Activated naive CD4-positive, alpha-beta T cell treated with anti-CD3 and anti-CD28 coated beads, Interleukin-2, amount 50 U/mL, for 24 hours (primary cell): ENCODE results near the gene TLR6.

Source experiments
- H3K27ac Mint-ChIP-seq: one replicate; pipeline ENCODE4 v1.8.0; 2021; ENCODE audit warnings: mild to moderate bottlenecking, mixed read lengths
- H3K27me3 Mint-ChIP-seq: one replicate; pipeline ENCODE4 v1.8.0; 2021; ENCODE audit warnings: mixed read lengths
- H3K36me3 Mint-ChIP-seq: one replicate; pipeline ENCODE4 v1.8.0; 2021; ENCODE audit warnings: mixed read lengths
- H3K4me1 Mint-ChIP-seq: one replicate; pipeline ENCODE4 v1.8.0; 2021; ENCODE audit warnings: mixed read lengths
- H3K4me3 Mint-ChIP-seq: one replicate; pipeline ENCODE4 v1.8.0; 2021; ENCODE audit warnings: mild to moderate bottlenecking, mixed read lengths
- H3K9me3 Mint-ChIP-seq: one replicate; pipeline ENCODE4 v1.8.0; 2021; ENCODE audit warnings: mixed read lengths

The TLR6 gene

DNA sequence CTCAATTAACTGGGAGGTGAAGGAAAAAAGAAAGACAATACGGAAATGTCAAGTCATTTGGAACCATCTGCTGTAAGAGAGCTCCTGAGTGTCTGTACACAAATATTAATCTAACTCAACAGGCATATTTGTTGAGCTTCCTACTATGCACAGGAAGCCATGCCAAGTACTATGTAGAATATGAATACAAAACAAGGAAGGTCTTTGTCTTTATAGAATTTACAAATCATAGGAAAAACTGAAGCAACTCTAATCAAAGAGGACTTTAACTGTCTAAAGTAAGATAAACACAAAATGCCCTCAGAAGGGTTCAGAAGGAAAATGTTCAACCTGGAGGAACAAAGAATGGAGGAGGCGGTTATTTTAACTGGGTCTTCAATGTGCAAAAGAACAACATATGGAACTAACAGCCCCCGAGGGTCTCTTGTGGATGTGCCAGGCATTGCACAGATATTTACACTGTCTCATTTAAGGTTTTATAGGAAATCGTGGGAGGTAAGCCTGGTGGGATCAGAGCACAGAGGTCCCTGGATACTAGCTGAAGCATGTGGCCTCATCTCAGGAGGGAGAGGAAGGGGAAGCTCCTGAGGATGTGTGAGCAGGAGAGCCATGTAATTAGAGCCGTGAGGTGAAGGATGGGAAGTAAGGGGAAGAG, 16.8 kb upstream of the TLR6 start:
- no peaks in the 10 kb centered on the region for H3K36me3 Mint-ChIP-seq
- no peak overlapping the region for H3K4me3 Mint-ChIP-seq
- no peaks in the 10 kb centered on the region for H3K9me3 Mint-ChIP-seq
- peaks cover 7% of the 10 kb centered on the region for H3K27me3 Mint-ChIP-seq
- no peak overlapping the region for H3K27ac Mint-ChIP-seq
- H3K4me1 Mint-ChIP-seq, result peaks cover 8% of the 10 kb centered on the region

DNA sequence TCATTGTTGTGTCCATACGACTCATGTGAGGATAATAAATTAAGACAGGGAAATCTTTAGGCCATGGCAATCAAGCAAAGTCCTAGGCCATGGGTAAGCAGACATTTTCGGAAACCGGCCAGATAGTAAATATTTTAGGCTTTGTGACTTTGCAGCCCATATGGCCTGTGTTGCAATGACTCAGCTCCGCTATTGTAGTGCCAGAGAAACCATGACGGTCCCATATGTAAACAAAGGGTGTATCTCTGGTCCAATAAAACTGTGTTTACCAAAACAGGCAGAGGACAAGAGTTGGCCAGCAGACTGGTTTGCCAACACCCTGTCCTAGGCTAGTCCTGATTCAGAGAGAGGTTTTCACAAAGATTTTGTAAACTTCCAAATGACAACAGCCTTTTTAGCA, 16.0 kb upstream of the TLR6 start:
- H3K4me1 Mint-ChIP-seq, result peaks cover 9% of the 10 kb centered on the region
- no peak overlapping the region for H3K27ac Mint-ChIP-seq
- H3K9me3 Mint-ChIP-seq, result no peaks in the 10 kb centered on the region
- no peak overlapping the region for H3K4me3 Mint-ChIP-seq
- no peaks in the 10 kb centered on the region for H3K36me3 Mint-ChIP-seq
- H3K27me3 Mint-ChIP-seq, result peaks cover 9% of the 10 kb centered on the region

DNA sequence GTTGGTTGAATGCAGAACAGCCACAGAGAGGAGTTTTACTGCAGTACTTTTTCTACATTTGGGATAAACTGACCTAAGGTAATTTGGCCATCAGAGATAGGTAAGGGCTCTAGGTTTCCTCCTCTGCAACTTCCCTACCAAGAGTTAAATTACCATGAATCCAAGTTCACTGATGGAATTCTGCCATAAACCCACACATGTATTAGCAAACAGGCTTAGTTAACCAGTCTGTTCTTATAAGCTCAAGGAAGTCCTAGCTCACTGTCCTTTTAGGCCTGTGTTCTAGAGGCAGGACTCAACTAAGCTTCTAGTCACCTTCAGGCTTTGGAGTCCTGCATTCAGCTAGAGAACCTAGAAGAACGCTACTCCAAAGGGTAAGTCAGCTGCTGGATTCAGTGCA, 15.0 kb upstream of the TLR6 start:
- Mint-ChIP-seq H3K4me1 (peaks cover 17% of the 10 kb centered on the region), H3K27me3 (peaks cover 14% of the 10 kb centered on the region), H3K4me3 (no peak overlapping the region), H3K36me3 (no peaks in the 10 kb centered on the region), H3K9me3 (no peaks in the 10 kb centered on the region), H3K27ac (no peak overlapping the region)

DNA sequence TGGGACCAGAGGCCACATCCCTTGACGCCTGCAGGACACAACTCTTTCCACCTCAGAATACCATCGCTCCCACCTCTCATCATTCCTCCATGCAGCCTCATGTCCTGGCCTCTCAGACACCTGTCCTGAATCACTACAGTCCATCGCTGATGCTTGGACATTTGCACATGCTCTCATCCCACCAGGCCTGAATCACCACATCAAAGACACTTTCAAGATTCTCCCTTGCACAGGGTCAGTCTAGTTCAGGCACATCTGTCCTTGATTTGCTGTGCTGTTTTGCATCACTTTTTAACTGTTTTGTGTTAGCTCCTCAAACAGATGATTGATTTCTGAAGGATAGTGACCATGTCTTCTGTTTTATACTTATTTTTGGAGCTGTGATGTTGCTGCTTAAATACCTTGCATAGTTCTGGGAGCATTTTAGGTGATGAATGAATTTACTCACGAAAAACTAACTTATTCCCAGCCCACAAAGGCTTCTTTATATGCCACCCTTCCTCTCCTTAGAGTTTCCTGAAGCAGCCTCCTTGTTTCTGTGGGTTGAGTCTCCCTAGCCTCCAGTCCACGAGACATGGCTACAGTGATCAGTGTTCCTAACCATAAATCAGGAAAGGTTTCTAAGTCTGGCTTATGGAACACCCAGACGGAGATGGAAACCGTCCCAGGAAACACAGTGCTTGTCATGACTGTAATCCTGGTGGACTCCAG, 13.6 kb upstream of the TLR6 start:
- H3K4me3 Mint-ChIP-seq, result no peak overlapping the region
- H3K9me3 Mint-ChIP-seq, result no peaks in the 10 kb centered on the region
- no peak overlapping the region for H3K27ac Mint-ChIP-seq

DNA sequence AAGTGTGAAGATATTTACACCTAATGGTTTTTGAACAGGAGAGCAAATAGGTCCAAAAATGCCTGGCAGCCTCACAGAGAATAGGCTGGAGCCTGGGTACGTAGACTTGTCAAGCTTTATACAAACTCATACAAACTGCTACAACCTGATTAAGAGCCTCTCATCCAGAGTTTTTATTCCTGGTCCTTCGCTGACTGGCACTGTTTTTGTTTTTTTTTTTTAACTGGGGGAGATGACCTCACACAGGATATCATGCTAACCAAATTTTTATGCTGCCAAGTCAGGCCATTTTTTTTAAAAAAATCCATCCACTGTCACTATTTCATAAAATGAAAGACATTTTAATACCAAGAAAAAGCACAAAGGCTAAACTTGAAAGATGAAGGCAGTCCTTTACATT, 12.9 kb upstream of the TLR6 start:
- peaks cover 14% of the 10 kb centered on the region for H3K27me3 Mint-ChIP-seq
- H3K4me1 Mint-ChIP-seq, result peaks cover 26% of the 10 kb centered on the region
- no peaks in the 10 kb centered on the region for H3K36me3 Mint-ChIP-seq
- H3K9me3 Mint-ChIP-seq, result no peaks in the 10 kb centered on the region
- no peak overlapping the region for H3K4me3 Mint-ChIP-seq
- H3K27ac Mint-ChIP-seq, result peak overlapping the region; percentile 38

More for the DNA sequence above, 13.6 kb upstream of the TLR6 start:
- Mint-ChIP-seq H3K27me3 (peaks cover 14% of the 10 kb centered on the region), H3K4me1 (peaks cover 24% of the 10 kb centered on the region), H3K36me3 (no peaks in the 10 kb centered on the region)

DNA sequence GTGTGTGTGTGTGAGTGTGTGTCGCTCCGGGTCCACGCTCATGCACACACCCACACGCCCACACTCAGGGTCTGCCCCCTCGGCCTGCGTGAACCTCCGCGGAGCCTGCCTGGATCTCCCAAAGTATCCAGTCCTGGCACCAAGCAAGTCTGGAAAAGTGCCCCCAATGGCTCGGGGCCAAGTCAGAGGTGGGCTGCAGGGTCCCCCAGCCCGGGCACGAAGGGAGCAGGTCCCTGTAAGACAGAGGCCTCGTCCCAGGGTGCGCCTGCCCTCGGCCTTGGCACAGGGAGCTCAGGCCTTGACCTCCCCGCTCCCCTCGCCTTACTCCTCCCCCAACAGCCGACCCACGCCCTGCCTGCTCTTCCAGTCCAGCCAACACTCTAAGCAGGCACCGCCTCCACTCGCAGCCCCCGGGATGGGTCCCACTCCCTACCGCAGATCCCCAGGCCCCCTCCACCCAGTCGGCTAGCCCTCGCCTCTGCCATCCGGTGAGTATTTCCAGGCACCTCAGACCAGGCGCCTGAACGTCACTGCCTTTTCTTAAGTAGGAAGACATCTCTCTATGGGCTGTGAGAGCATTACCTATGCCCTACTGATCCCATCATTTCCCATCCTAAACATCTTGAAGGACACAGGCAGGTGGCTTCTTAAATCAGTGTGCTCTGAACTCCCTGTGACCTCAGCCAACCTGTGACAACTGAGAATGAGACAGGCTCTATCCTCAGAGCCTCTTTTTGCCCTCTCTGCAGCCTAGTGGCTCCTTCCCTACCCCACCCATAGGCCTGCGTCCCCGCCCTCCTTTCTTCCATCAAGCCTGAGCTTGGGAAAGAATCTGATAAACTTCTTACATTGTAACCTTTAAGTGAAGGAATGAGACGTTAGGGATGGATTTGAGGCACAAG, 11.7 kb upstream of the TLR6 start:
- H3K4me3 Mint-ChIP-seq, result peak overlapping the region; percentile 73
- no peaks in the 10 kb centered on the region for H3K36me3 Mint-ChIP-seq
- peaks cover 26% of the 10 kb centered on the region for H3K4me1 Mint-ChIP-seq
- H3K27me3 Mint-ChIP-seq, result peaks cover 14% of the 10 kb centered on the region
- no peak overlapping the region for H3K27ac Mint-ChIP-seq
- H3K9me3 Mint-ChIP-seq, result no peaks in the 10 kb centered on the region

DNA sequence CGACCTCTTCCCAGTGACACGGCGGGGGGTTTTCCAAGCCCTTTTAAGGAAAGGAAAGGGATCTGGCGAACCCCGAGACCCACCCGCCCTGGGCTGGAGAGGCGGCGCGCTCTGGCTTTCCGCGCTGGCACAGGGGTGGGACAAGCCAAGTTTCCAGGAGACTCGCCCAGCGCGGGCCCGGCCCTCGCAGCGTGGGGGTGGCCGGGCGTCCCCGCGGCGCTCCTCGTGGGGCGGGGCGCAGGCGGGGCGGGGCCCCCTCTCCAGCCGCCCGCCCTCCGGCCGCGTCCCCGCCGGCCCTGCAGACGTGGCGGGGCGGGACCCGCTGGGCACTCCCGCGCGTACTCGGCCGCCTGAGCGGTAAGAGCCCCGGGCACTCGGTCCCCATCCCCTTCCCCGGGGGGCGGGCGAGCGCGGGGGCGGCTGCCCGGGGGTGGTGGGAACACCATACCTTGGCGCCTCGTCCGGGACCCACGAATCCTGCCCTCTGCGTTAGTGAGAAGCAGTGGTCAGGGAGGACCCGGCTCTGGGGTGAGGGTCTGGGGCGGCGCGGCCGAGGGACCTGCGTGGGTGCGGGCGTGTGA, 11.0 kb upstream of the TLR6 start, which contains the start of gene FAM114A1:
Gene FAM114A1, plus strand, starts transcription at position 329 of the 581 bp plus-strand sequence. CDS start 10,273 bp downstream, outside the sequence.
- Mint-ChIP-seq H3K4me1 (peaks cover 26% of the 10 kb centered on the region), H3K27ac (peak within 1 kb of the TSS; percentile 68), H3K4me3 (peak within 1 kb of the TSS; percentile 82)

DNA sequence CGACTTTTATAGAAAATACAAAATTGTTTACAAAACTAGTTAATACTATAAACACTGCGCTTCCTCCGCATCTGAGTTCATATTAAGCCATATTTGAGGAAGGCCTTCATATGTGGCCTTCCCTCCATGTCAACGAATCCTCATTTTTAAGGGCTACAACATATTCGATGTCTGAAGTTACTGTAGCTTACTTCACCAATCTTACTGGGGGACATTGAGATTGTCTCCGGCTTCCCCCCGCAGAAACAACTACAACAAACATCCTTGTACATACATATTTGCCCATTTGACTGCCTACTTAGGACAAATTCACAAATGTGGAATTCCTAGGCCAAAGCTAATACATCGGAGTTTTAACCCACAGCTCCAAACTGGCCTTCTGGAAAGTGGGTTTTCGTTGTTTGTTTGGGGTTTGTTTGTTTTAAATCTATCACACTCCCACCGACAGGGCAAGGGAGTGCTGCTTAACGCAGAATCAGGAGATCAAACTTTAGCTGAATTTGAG, 10.4 kb upstream of the TLR6 start:
- H3K4me3 Mint-ChIP-seq, result peak overlapping the region; percentile 82
- no peaks in the 10 kb centered on the region for H3K36me3 Mint-ChIP-seq
- H3K27me3 Mint-ChIP-seq, result peaks cover 14% of the 10 kb centered on the region
- H3K27ac Mint-ChIP-seq, result peak overlapping the region; percentile 68
- no peaks in the 10 kb centered on the region for H3K9me3 Mint-ChIP-seq
- peaks cover 26% of the 10 kb centered on the region for H3K4me1 Mint-ChIP-seq

More for the DNA sequence above, 11.0 kb upstream of the TLR6 start, which contains the start of gene FAM114A1:
- Mint-ChIP-seq H3K9me3 (no peaks in the 10 kb centered on the region), H3K36me3 (no peaks in the 10 kb centered on the region), H3K27me3 (peaks cover 14% of the 10 kb centered on the region)

DNA sequence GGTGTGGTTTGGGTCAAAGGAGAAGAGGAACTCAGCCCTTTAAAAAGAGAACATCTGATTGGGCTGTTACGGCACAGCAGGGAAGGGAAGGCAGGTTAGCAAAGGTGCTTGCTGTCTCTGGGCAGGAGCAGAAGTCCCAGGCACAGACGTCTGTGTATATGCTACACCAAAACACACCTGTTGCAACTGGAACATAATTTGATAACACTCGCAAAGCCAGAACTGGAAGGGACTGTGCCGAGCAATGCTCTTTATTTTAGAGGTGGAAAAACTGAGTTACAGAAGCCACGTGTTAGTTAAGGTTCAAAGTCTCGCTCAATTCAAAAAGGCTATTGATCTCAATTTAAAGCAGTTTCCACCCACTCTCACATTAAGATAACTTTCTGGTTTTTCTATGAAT, 8.8 kb upstream of the TLR6 start:
- no peaks in the 10 kb centered on the region for H3K36me3 Mint-ChIP-seq
- peak overlapping the region; percentile 58 for H3K4me3 Mint-ChIP-seq
- peak overlapping the region; percentile 66 for H3K27ac Mint-ChIP-seq
- H3K27me3 Mint-ChIP-seq, result peaks cover 14% of the 10 kb centered on the region
- H3K9me3 Mint-ChIP-seq, result no peaks in the 10 kb centered on the region
- peaks cover 38% of the 10 kb centered on the region for H3K4me1 Mint-ChIP-seq

DNA sequence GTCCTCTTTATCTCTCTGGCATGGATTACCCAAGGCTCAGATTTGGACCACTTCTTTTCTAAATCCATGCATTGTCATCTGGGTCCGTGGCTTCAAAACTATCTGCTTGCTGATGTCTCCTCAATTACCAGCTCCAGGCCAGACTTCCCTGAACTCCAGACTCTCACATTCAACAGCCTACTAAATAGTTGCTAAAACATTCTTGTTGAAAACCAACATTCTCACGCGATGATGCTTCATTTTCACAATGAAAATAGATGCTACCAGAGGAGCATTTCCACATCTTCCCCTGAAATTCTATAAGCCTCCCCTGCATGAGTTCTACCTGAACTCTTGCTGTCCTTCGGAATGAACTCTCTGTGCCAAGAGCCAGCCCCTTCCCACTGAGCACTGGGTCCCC, 5.2 kb upstream of the TLR6 start:
- peaks cover 46% of the 10 kb centered on the region for H3K4me1 Mint-ChIP-seq
- H3K9me3 Mint-ChIP-seq, result no peaks in the 10 kb centered on the region
- peak overlapping the region; percentile 3 for H3K27ac Mint-ChIP-seq
- no peak overlapping the region for H3K4me3 Mint-ChIP-seq
- no peaks in the 10 kb centered on the region for H3K36me3 Mint-ChIP-seq
- H3K27me3 Mint-ChIP-seq, result peaks cover 1% of the 10 kb centered on the region

DNA sequence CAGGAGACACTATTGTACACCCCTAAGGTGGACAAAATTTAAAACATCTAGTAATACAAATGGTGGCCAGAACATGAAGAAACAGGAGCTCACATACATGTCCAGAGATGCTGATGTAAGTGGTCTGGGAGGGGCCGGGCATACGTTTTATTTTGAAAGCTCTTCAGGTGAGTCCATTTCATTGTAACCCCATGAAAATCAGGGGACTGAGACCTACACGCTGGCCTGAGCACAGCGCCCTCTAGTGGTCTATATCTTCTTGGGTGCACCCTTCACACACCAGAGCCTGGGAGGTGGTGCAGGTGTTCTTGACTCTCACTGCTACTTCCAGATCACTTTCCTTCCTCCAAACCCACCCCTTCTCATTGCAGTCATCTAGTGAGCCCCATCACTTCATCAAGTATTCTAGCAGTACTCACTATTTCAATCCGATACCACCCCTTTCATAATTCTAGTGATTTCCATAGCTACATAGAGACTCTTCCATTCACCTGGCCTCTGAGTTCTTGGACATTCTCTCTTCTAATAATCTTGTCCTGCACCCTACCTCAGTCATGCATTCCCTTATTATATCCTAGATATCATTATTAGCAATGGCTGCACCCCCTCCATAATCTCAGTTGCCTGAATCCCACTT, 4.3 kb upstream of the TLR6 start:
- no peak overlapping the region for H3K4me3 Mint-ChIP-seq

DNA sequence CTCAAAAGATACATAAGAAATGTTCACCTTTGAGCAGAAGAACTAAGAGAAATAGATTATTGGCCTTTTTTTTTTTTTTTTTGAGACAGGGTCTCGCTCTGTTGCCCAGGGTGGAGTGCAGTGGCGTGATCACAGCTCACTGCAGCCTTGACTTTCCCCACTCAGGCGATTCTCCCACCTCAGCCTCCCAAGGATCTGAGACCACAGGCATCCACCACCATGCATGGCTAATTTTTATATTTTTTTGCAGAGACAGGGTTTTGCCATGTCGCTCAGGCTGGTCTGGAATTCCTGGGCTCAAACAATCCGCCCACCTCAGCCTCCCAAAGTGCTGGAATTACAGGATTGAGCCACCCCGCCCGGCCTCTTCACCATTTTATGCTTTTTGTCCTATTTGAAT, 2.9 kb upstream of the TLR6 start:
- Mint-ChIP-seq H3K27me3 (no peaks in the 10 kb centered on the region), H3K27ac (no peak overlapping the region), H3K4me1 (peaks cover 49% of the 10 kb centered on the region), H3K9me3 (no peaks in the 10 kb centered on the region), H3K4me3 (no peak overlapping the region), H3K36me3 (no peaks in the 10 kb centered on the region)

More for the DNA sequence above, 4.3 kb upstream of the TLR6 start:
- H3K9me3 Mint-ChIP-seq, result no peaks in the 10 kb centered on the region
- no peaks in the 10 kb centered on the region for H3K27me3 Mint-ChIP-seq
- no peaks in the 10 kb centered on the region for H3K36me3 Mint-ChIP-seq
- H3K27ac Mint-ChIP-seq, result peak overlapping the region; percentile 25
- H3K4me1 Mint-ChIP-seq, result peaks cover 52% of the 10 kb centered on the region

DNA sequence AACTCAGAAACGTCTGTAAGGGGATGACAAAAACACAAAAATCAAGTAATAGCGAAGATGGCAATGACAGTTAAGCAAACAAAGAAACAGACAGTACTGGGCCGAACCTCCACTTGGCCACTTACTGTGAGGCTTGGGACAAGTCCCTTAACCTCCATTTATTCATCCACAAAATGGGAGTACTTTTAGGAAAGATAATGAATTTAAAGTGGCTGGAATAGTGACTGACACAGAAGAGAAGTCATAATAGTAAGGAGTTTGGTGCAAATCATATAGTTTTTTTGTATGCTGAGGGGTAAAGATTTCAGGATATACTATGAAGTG, 1.4 kb upstream of the TLR6 start:
- H3K9me3 Mint-ChIP-seq, result no peaks in the 10 kb centered on the region
- H3K4me1 Mint-ChIP-seq, result peaks cover 49% of the 10 kb centered on the region
- H3K27ac Mint-ChIP-seq, result peak overlapping the region; percentile 94

DNA sequence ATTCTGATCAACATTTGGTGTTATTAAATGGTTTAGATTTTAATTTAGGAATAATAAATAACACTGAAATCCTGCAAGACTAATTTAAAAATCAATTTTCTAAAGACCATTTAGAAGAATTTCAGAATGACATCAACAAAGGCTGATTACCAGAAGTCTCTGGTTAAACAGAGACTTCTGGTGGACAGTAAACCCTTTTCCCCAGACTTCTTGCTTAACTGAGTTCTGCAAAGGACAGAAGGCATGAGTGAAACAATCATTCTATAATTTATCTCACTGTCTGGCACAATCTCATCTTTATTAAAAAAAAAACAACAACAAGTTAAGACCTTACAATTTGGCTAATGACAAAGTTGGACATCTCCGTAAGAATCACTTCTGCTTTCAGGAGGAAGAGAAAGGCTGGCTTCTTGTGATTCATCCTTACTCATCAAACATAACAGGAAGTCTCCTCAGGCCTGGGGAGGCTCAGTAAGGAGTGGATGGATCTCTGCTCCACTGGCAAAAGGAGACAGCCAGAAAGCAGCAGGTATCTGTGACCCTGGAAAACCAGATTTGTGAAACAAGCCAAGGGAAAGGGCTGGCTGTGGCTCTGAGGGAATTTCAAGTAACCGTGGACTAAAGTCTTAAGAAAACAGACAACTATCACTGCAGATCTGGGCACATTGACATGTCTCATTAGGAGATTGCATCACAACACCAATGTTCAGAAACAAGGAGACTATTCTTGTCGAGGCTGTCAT, 908 bp upstream of the TLR6 start:
- H3K4me1 Mint-ChIP-seq, result peaks cover 49% of the 10 kb centered on the region
- H3K36me3 Mint-ChIP-seq, result no peaks in the 10 kb centered on the region
- no peaks in the 10 kb centered on the region for H3K27me3 Mint-ChIP-seq
- peak overlapping the region; percentile 70 for H3K4me3 Mint-ChIP-seq
- no peaks in the 10 kb centered on the region for H3K9me3 Mint-ChIP-seq
- peak overlapping the region; percentile 94 for H3K27ac Mint-ChIP-seq

More for the DNA sequence above, 1.4 kb upstream of the TLR6 start:
- Mint-ChIP-seq H3K4me3 (peak overlapping the region; percentile 70), H3K36me3 (no peaks in the 10 kb centered on the region), H3K27me3 (no peaks in the 10 kb centered on the region)
